HCT116 (cell line): ENCODE measurements around the gene SERTM1.

Experiments used
- EGR1 ChIP-seq: IDR thresholded peaks from 2 replicates; pipeline ENCODE4 v1.6.1; 2012; ENCODE audit warnings: low read depth
- ELF1 ChIP-seq: IDR thresholded peaks from 2 replicates; pipeline ENCODE4 v1.6.1; 2012; ENCODE audit warnings: low read depth, borderline replicate concordance
- EZH2 ChIP-seq: fragments of 200-600 bp; sonication (generic); IDR thresholded peaks from 2 replicates; pipeline ENCODE4 v1.6.1; 2017; ENCODE audit warnings: antibody characterized with exemption, mixed run types
- EZH2phosphoT487 ChIP-seq: fragments of 200-600 bp; IDR thresholded peaks from 2 replicates; pipeline ENCODE4 v1.6.1; 2018; ENCODE audit warnings: antibody characterized with exemption, borderline replicate concordance
- POLR2A ChIP-seq: IDR thresholded peaks from 2 replicates; pipeline ENCODE4 v1.7.0; 2011; ENCODE audit warnings: borderline replicate concordance; ENCODE audit not compliant: insufficient read depth, insufficient read length; ENCODE audit errors: extremely low read depth
- POLR2AphosphoS5 ChIP-seq: IDR thresholded peaks from 2 replicates; pipeline ENCODE4 v1.6.1; 2011; ENCODE audit warnings: mild to moderate bottlenecking, low read depth, low read length, moderate library complexity
- SIN3A ChIP-seq: IDR thresholded peaks from 2 replicates; pipeline ENCODE4 v1.6.1; 2012; ENCODE audit warnings: low read depth
- SRF ChIP-seq: IDR thresholded peaks from 2 replicates; pipeline ENCODE4 v1.6.1; 2012; ENCODE audit warnings: low read depth
- YY1 ChIP-seq: IDR thresholded peaks from 2 replicates; pipeline ENCODE4 v1.6.1; 2011; ENCODE audit warnings: low read length, low read depth, moderate library complexity, mild to moderate bottlenecking; ENCODE audit not compliant: insufficient replicate concordance; ENCODE audit errors: extremely low read depth
- ZFX ChIP-seq: fragments of 450-650 bp; IDR thresholded peaks from 2 replicates; pipeline ENCODE4 v1.6.1; 2017
- TF ChIP-seq, protein P1 (sequence below), 3 experiments: fragments of 200-600 bp in 1 of 3; sonication (generic) in 1 of 3; IDR thresholded peaks in 2 of 3; conservative IDR thresholded peaks in 1 of 3; 2 replicates each; pipeline ENCODE4 v1.5.1; 2012 to 2017; ENCODE audit warnings: low read depth in 2 of 3, low read length in 2 of 3, antibody characterized with exemption in 1 of 3, borderline replicate concordance in 1 of 3, control low read depth in 1 of 3, mild to moderate bottlenecking in 1 of 3, mixed read lengths in 1 of 3, mixed run types in 1 of 3, moderate library complexity in 1 of 3; ENCODE audit not compliant: insufficient read depth in 1 of 3
- TF ChIP-seq, protein P2 (sequence below): IDR thresholded peaks from 2 replicates; pipeline ENCODE4 v1.6.1; 2012

DNA sequence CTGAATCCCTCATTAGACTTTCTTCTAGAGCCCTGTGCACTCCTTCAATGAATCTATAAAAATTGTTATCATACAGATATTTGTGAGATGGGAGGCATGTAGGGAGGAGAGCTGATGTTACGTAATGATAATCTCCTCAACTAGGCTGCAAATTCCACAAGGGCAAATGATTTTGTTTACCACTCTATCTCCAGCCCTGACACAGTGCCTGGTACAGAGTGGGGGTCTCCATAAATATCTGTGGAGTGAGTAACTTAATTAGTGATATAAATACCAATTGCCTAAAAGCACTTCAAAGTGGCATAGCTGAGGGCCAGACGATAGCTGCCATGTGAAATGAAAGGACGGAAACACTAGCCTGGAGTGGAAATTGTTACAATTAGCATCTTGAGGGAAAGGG, 54.2 kb downstream of the SERTM1 start:
- TF ChIP-seq, protein P1, sequence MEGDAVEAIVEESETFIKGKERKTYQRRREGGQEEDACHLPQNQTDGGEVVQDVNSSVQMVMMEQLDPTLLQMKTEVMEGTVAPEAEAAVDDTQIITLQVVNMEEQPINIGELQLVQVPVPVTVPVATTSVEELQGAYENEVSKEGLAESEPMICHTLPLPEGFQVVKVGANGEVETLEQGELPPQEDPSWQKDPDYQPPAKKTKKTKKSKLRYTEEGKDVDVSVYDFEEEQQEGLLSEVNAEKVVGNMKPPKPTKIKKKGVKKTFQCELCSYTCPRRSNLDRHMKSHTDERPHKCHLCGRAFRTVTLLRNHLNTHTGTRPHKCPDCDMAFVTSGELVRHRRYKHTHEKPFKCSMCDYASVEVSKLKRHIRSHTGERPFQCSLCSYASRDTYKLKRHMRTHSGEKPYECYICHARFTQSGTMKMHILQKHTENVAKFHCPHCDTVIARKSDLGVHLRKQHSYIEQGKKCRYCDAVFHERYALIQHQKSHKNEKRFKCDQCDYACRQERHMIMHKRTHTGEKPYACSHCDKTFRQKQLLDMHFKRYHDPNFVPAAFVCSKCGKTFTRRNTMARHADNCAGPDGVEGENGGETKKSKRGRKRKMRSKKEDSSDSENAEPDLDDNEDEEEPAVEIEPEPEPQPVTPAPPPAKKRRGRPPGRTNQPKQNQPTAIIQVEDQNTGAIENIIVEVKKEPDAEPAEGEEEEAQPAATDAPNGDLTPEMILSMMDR (IDR thresholded peaks at IDR 0.05 in 2 of 3, conservative IDR thresholded peaks at IDR 0.05 in 1 of 3; ENCODE audit: borderline replicate concordance in 1 of 3, insufficient read depth in 1 of 3, low read depth in 2 of 3, low read length in 2 of 3): no peak
- TF ChIP-seq, protein P2, sequence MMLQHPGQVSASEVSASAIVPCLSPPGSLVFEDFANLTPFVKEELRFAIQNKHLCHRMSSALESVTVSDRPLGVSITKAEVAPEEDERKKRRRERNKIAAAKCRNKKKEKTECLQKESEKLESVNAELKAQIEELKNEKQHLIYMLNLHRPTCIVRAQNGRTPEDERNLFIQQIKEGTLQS: no peak
- no peak for TF ChIP-seq POLR2A
- no peak for TF ChIP-seq EZH2phosphoT487
- no peak for TF ChIP-seq EGR1
- TF ChIP-seq EZH2: no peak
- no peak for TF ChIP-seq YY1
- TF ChIP-seq SRF: no peak
- no peak for TF ChIP-seq ELF1
- TF ChIP-seq POLR2AphosphoS5: no peak
- no peak for TF ChIP-seq ZFX
- TF ChIP-seq SIN3A: no peak
